WERI-Rb-1 (cell line): Measurements from ENCODE around the gene PPIF.

Experiments used
- DNase-seq: peaks from one replicate; pipeline ENCODE4 v3.0.0-alpha.2; 2020
- H3K27ac ChIP-seq: fragments of 250-450 bp; sonication (Bioruptor Pico); 2 replicates; pipeline ENCODE4 v1.5.1; 2020; ENCODE audit warnings: mild to moderate bottlenecking, moderate library complexity
- H3K27me3 ChIP-seq: fragments of 250-450 bp; sonication (Bioruptor Pico); 2 replicates; pipeline ENCODE4 v1.5.1; 2021; ENCODE audit warnings: mild to moderate bottlenecking, low read depth, moderate library complexity; ENCODE audit not compliant: insufficient read depth, severe bottlenecking
- H3K36me3 ChIP-seq: fragments of 250-450 bp; sonication (Bioruptor Pico); 2 replicates; pipeline ENCODE4 v1.5.1; 2020; ENCODE audit warnings: mild to moderate bottlenecking, moderate library complexity
- H3K4me3 ChIP-seq: 2 replicates; pipeline ENCODE4 v1.5.1; 2011; ENCODE audit warnings: low read depth, mild to moderate bottlenecking, control low read depth, low read length
- H3K9me3 ChIP-seq: fragments of 250-450 bp; sonication (Bioruptor Pico); 2 replicates; pipeline ENCODE4 v1.5.1; 2021; ENCODE audit warnings: mild to moderate bottlenecking, moderate library complexity; ENCODE audit not compliant: severe bottlenecking
- TF ChIP-seq, protein P1 (sequence below): IDR thresholded peaks from 2 replicates; pipeline ENCODE4 v1.5.1; 2011; ENCODE audit warnings: low read depth, mild to moderate bottlenecking, control low read depth, inconsistent platforms, low read length

The PPIF gene

GRCh38 chr10:79326361-79327089 is 20.7 kb upstream of the PPIF start:
- H3K36me3 ChIP-seq, result no peaks in the 10 kb centered on the region
- no peak overlapping the region for H3K27ac ChIP-seq
- TF ChIP-seq, protein P1, sequence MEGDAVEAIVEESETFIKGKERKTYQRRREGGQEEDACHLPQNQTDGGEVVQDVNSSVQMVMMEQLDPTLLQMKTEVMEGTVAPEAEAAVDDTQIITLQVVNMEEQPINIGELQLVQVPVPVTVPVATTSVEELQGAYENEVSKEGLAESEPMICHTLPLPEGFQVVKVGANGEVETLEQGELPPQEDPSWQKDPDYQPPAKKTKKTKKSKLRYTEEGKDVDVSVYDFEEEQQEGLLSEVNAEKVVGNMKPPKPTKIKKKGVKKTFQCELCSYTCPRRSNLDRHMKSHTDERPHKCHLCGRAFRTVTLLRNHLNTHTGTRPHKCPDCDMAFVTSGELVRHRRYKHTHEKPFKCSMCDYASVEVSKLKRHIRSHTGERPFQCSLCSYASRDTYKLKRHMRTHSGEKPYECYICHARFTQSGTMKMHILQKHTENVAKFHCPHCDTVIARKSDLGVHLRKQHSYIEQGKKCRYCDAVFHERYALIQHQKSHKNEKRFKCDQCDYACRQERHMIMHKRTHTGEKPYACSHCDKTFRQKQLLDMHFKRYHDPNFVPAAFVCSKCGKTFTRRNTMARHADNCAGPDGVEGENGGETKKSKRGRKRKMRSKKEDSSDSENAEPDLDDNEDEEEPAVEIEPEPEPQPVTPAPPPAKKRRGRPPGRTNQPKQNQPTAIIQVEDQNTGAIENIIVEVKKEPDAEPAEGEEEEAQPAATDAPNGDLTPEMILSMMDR, result no peak
- no peak for DNase-seq
- no peaks in the 10 kb centered on the region for H3K9me3 ChIP-seq
- no peaks in the 10 kb centered on the region for H3K27me3 ChIP-seq
- H3K4me3 ChIP-seq, result no peak overlapping the region

DNA sequence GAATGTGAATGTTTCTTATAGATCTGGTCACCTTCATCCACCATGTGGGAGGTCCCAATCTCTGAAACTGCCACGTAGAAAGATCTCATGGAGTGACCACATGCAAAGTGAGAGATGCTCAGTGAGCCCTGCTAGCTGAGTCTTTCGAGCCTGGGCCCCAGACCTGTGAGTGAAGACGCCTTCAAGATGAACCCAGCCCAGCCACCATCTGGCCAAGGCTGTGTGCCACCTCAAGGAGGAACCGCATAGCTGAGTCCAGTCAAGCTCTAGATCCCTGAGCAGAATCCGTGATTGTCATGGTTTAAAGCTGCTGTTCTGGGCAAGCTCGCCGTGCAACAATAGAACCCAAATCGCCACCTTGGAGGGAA is 20.2 kb upstream of the PPIF start:
- H3K4me3 ChIP-seq, result no peak overlapping the region
- H3K27me3 ChIP-seq, result no peaks in the 10 kb centered on the region
- H3K9me3 ChIP-seq, result no peaks in the 10 kb centered on the region
- no peak for DNase-seq
- TF ChIP-seq, protein P1, result no peak
- no peak overlapping the region for H3K27ac ChIP-seq
- no peaks in the 10 kb centered on the region for H3K36me3 ChIP-seq

DNA sequence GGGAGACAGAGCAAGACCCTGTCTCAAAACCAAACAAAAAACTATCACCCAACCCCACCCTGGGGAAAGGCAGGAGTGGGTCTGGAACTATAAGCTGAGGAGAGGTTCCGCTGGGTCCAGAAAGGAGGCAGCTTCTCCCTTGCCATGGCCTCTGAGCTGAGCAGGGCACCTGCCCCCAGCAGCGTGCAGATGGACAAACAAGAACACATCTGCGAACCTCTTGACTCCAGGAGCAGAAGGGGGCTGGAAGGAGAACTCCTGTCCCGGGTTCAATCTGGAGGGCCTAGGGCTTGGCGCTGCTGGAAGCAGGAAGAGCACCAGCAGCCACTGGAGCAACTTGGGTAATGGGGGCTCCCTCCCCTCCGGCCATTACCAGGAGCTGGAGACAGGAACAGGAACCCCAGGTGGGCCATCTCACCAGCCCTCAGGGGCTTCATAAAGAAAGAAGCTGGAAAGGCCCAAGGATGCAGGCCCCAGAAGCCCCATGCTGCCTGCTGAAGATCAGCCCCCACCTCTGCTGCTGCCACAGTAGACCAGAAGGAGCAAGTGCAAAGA is 19.0 kb upstream of the PPIF start:
- no peaks in the 10 kb centered on the region for H3K27me3 ChIP-seq
- DNase-seq, result no peak
- H3K27ac ChIP-seq, result no peak overlapping the region
- H3K36me3 ChIP-seq, result no peaks in the 10 kb centered on the region
- peaks cover 4% of the 10 kb centered on the region for H3K9me3 ChIP-seq
- H3K4me3 ChIP-seq, result no peak overlapping the region
- TF ChIP-seq, protein P1, result no peak

DNA sequence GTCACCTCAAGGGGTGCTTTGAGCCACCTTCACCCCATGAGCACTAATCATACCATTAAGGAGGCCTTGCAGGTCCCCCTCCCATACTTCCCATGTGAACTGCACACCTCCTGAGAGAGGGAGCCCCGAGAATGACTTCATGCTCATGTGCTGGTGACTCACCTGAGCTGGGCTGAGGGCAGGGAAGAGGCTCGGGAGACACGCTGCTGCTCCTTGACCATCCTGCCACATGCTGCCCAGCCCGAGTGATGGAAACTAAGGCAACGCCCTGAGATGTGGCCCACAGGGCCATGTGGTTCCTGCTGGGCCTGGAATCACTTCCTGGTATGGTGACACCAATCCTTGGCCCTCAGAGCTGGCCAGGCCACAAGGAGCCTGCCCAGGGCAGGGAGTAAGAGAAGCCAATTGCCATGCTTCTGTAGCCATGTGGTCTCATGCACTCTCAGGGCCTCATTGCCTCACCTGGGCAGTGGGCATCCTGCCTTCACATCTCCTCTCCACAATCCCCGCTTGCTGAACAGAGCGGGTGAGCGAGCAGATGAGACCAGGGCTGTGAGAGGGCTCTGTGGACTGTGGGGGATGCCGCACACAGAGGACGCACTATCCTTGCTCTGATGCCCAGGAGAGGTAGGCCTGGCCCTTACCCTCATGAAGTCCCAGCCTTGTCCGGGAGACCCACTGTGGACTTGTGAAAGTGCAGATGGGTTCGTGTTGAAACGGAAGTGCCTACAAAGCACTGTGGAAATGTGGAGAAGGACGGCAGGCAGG is 18.3 kb upstream of the PPIF start:
- no peak for DNase-seq
- Histone ChIP-seq H3K4me3 (no peak overlapping the region), H3K27me3 (no peaks in the 10 kb centered on the region), H3K27ac (no peak overlapping the region), H3K36me3 (no peaks in the 10 kb centered on the region), H3K9me3 (peaks cover 4% of the 10 kb centered on the region)
- TF ChIP-seq, protein P1, result no peak

GRCh38 chr10:79329529-79329928 is 17.7 kb upstream of the PPIF start:
- TF ChIP-seq, protein P1, result no peak
- no peak for DNase-seq
- H3K27ac ChIP-seq, result no peak overlapping the region

More at GRCh38 chr10:79329529-79329928, 17.7 kb upstream of the PPIF start:
- Histone ChIP-seq H3K4me3 (no peak overlapping the region), H3K9me3 (peaks cover 4% of the 10 kb centered on the region), H3K36me3 (no peaks in the 10 kb centered on the region), H3K27me3 (no peaks in the 10 kb centered on the region)
